ENCODE results near the gene TH. TPM values are rescaled to one million over a fixed set of nuclear protein-coding genes. Genes with fewer than 3 reads are reported as not detected.

Gene TH
- total RNA-seq, 1 donor, result not detected

DNA sequence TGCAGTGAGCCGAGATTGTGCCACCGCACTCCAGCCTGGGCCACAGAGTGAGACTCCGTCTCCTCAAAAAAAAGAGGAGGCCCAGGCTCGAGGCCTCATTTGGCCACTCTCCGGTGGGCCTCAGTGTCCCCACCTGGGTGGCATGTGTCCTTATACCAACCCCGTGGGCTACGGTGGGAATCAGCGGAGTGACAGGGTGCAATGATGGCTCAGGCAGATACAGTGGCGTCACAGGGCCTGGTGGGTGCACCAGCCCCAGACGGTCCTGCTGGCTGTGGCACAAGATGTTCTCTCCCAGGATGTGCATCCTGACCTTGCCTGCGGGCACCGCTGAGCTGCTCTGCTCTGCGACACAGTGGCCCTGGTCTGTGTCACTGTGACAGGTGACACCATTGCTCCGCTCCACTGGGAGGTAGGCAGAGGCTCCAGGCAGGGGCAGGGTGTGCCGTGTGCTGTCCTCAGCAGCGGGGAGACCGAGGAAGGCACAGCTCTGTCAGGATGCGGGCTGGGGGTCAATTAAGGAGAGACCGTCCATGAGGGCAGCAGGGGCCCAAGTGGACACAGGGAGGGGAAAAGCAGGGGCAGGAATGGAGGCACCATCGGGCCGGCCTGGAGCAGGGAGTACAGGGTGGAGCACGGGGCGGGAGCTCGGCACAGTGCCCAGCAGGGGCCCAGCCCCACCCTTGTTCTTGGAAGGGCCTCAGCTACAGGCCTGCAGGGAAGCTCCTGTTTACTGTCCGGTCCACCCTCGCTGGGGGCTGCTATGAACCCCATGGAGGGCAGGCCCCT lies 21.7 kb upstream of the TH start:
- Histone ChIP-seq H3K36me3 (ENCODE audit: insufficient read depth, low read length) (no peaks in the 10 kb centered on the region), H4K20me1 (ENCODE audit: insufficient read depth, low read length) (no peaks in the 10 kb centered on the region), H3K27ac (ENCODE audit: low read depth, low read length) (no peak overlapping the region), H3K4me1 (ENCODE audit: insufficient read depth, low read length) (no peaks in the 10 kb centered on the region), H3K27me3 (ENCODE audit: insufficient read depth, low read length) (peaks cover 6% of the 10 kb centered on the region), H3K9me3 (ENCODE audit: low read depth, low read length) (no peaks in the 10 kb centered on the region), H3K4me3 (ENCODE audit: insufficient read depth, low read length) (no peak overlapping the region), H3K79me2 (ENCODE audit: insufficient read depth, low read length) (no peaks in the 10 kb centered on the region), H3K4me2 (ENCODE audit: insufficient read depth, low read length) (no peak overlapping the region), H2AFZ (ENCODE audit: low read length) (no peak overlapping the region)
- no peak for DNase-seq (ENCODE audit: insufficient read length, low spot score, missing footprints)
- TF ChIP-seq, protein P1, sequence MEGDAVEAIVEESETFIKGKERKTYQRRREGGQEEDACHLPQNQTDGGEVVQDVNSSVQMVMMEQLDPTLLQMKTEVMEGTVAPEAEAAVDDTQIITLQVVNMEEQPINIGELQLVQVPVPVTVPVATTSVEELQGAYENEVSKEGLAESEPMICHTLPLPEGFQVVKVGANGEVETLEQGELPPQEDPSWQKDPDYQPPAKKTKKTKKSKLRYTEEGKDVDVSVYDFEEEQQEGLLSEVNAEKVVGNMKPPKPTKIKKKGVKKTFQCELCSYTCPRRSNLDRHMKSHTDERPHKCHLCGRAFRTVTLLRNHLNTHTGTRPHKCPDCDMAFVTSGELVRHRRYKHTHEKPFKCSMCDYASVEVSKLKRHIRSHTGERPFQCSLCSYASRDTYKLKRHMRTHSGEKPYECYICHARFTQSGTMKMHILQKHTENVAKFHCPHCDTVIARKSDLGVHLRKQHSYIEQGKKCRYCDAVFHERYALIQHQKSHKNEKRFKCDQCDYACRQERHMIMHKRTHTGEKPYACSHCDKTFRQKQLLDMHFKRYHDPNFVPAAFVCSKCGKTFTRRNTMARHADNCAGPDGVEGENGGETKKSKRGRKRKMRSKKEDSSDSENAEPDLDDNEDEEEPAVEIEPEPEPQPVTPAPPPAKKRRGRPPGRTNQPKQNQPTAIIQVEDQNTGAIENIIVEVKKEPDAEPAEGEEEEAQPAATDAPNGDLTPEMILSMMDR (IDR thresholded peaks at IDR 0.05; ENCODE audit: extremely low read depth, low read depth, low read length), result no peak

DNA sequence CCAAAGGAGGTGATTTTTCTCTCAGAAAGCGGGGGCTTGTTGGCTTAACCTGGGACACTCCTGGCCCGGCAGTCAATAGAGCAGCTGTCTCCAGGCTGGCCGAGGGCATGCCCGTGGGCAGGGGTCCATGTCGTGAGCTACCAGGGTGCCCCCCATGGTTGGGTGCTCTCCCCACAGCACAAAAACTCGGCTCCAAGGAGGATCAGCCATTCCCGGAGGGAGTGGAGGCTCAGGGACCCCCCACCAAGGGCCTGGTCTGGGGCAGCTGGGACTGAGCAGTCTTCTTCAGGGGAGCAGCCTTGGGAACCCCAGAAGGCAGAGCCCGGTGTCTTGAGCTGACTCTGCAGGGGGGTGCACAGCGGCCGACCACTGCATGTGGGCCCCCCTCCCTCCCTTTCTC lies 20.8 kb upstream of the TH start:
- no peak overlapping the region for H3K4me3 ChIP-seq (ENCODE audit: insufficient read depth, low read length)
- no peaks in the 10 kb centered on the region for H3K79me2 ChIP-seq (ENCODE audit: insufficient read depth, low read length)
- no peak for DNase-seq (ENCODE audit: insufficient read length, low spot score, missing footprints)
- no peak overlapping the region for H3K27ac ChIP-seq (ENCODE audit: low read depth, low read length)
- H4K20me1 ChIP-seq (ENCODE audit: insufficient read depth, low read length), result no peaks in the 10 kb centered on the region
- H3K4me1 ChIP-seq (ENCODE audit: insufficient read depth, low read length), result no peaks in the 10 kb centered on the region
- no peaks in the 10 kb centered on the region for H3K36me3 ChIP-seq (ENCODE audit: insufficient read depth, low read length)
- no peaks in the 10 kb centered on the region for H3K9me3 ChIP-seq (ENCODE audit: low read depth, low read length)
- H3K4me2 ChIP-seq (ENCODE audit: insufficient read depth, low read length), result no peak overlapping the region
- TF ChIP-seq, protein P1 (IDR thresholded peaks at IDR 0.05; ENCODE audit: extremely low read depth, low read depth, low read length), result no peak
- no peak overlapping the region for H2AFZ ChIP-seq (ENCODE audit: low read length)
- H3K27me3 ChIP-seq (ENCODE audit: insufficient read depth, low read length), result peaks cover 6% of the 10 kb centered on the region

DNA sequence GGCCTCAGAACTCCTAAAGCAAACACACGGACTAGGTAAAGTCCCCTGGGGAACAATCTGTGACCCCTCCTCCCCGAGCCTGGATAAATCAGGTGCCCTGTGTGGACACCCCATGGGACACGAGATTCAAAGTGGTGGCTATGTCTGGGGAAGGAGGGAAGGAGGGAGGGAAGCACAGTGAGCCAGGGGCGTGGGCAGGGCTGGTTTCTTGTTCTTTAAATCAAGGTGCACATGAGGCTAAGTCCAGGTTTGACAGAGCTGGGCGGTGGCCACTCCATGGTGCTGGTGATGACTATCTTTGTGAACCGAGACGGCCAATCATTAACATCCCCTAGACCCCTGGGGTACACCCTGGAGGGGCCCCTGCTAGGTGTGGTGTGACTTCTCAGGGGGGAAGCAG lies 20.3 kb upstream of the TH start:
- Histone ChIP-seq H3K79me2 (ENCODE audit: insufficient read depth, low read length) (no peaks in the 10 kb centered on the region), H3K36me3 (ENCODE audit: insufficient read depth, low read length) (no peaks in the 10 kb centered on the region), H3K4me2 (ENCODE audit: insufficient read depth, low read length) (no peak overlapping the region), H3K9me3 (ENCODE audit: low read depth, low read length) (no peaks in the 10 kb centered on the region), H3K4me1 (ENCODE audit: insufficient read depth, low read length) (no peaks in the 10 kb centered on the region), H2AFZ (ENCODE audit: low read length) (no peak overlapping the region), H3K4me3 (ENCODE audit: insufficient read depth, low read length) (no peak overlapping the region), H3K27ac (ENCODE audit: low read depth, low read length) (no peak overlapping the region), H3K27me3 (ENCODE audit: insufficient read depth, low read length) (peaks cover 6% of the 10 kb centered on the region), H4K20me1 (ENCODE audit: insufficient read depth, low read length) (no peaks in the 10 kb centered on the region)
- TF ChIP-seq, protein P1 (IDR thresholded peaks at IDR 0.05; ENCODE audit: extremely low read depth, low read depth, low read length), result no peak
- DNase-seq (ENCODE audit: insufficient read length, low spot score, missing footprints), result no peak

DNA sequence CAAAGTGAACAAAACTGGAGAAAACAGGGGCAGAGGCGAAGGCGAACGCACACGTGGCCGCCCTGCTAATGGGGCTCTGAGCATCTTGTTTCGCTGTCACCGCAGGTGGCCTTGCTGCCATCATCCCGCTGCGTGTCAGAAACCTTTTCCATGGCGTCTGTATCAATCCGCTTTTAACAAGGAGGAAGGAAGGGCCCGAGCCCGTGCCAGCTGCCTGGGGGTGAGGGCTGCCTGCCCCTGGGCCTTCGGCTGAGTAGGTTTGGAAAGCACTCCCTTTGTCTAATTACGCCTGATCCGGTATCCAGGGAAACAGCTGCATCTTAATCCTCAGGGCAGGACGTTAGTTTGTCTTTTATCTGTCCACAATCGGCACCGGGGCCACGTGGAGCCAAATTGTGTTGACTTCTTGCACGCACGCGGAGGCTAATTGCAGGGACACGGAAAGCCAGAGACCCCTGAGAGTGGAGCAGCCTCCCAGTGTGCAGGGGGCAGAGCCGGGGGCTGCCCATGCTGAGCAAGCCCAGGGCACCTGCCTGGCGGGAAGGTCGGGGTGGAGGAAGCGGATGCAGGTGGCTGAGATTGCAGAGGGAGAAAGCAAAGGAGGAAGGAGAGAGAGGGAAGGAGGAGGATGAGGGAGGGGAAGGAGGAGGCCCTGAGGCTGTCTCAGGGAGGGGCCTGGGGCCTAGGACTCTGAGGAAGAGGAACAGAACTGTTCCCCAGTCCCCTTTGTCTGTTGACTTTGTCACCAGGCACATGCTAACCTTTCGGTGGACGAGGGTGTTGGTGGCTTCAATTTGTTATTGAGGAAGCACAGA lies 19.2 kb upstream of the TH start:
- Histone ChIP-seq H3K79me2 (ENCODE audit: insufficient read depth, low read length) (no peaks in the 10 kb centered on the region), H3K9me3 (ENCODE audit: low read depth, low read length) (no peaks in the 10 kb centered on the region), H4K20me1 (ENCODE audit: insufficient read depth, low read length) (no peaks in the 10 kb centered on the region), H3K27me3 (ENCODE audit: insufficient read depth, low read length) (no peaks in the 10 kb centered on the region), H3K4me1 (ENCODE audit: insufficient read depth, low read length) (no peaks in the 10 kb centered on the region), H3K27ac (ENCODE audit: low read depth, low read length) (no peak overlapping the region), H2AFZ (ENCODE audit: low read length) (no peak overlapping the region), H3K36me3 (ENCODE audit: insufficient read depth, low read length) (no peaks in the 10 kb centered on the region), H3K4me2 (ENCODE audit: insufficient read depth, low read length) (no peak overlapping the region), H3K4me3 (ENCODE audit: insufficient read depth, low read length) (no peak overlapping the region)
- TF ChIP-seq, protein P1 (IDR thresholded peaks at IDR 0.05; ENCODE audit: extremely low read depth, low read depth, low read length), result no peak
- DNase-seq (ENCODE audit: insufficient read length, low spot score, missing footprints), result no peak

Measured in osteoblast (primary cell).